GM12865 (cell line): Measurements from ENCODE around the gene C11orf54.
A peak's percentile ranks its signal among the peaks of the same experiment; 100 is the strongest.

ENCODE experiments used
- DNase-seq: peaks from one replicate; pipeline ENCODE4 v3.0.0; 2010; ENCODE audit warnings: low read depth
- H3K4me3 ChIP-seq: 2 replicates; pipeline ENCODE4 v1.5.1; 2011; ENCODE audit warnings: mild to moderate bottlenecking, low read depth, low read length, control low read depth
- TF ChIP-seq, protein P1 (sequence below): IDR thresholded peaks from 2 replicates; pipeline ENCODE4 v1.5.1; 2011; ENCODE audit warnings: low read length, control low read depth, low read depth, inconsistent platforms; ENCODE audit not compliant: insufficient read depth; ENCODE audit errors: missing control alignments

Gene C11orf54

DNA sequence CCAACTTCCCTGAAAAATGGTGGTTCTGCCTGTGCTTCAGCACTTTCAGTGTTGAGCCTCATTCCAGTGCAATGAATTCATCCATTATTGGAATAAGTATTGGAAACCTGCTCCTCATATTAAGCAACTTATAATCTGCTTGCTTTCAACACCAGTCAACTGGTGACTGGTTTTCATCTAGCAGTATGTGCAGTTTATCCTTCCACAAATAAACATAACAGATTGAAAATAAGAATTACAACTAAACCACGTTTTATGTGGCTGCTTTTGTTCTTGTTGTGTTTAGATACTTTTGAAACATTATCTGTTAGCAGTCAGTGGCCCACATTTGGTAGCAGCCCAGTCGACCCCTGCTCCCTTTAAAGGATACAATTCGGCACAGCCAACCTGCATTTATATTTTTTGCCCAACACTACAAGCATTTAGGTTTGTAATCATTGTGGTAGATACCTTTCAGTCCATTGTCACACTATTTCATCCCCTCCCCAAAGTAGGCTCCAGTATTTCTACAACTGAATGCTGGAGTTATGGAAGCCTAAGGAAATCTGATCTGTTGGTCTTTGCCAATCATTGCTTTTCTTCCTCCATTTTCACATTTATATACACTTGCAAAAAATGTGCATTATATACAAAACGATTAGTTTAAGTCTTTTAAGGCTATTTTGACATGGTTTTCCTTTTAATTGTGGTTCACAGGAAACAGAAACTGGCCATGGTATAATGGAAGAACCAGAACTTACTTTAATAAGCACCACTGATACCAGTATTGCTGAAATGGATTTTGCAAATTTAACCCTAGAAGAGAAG lies 13.3 kb upstream of the C11orf54 start:
- H3K4me3 ChIP-seq = no peak overlapping the region
- TF ChIP-seq, protein P1, sequence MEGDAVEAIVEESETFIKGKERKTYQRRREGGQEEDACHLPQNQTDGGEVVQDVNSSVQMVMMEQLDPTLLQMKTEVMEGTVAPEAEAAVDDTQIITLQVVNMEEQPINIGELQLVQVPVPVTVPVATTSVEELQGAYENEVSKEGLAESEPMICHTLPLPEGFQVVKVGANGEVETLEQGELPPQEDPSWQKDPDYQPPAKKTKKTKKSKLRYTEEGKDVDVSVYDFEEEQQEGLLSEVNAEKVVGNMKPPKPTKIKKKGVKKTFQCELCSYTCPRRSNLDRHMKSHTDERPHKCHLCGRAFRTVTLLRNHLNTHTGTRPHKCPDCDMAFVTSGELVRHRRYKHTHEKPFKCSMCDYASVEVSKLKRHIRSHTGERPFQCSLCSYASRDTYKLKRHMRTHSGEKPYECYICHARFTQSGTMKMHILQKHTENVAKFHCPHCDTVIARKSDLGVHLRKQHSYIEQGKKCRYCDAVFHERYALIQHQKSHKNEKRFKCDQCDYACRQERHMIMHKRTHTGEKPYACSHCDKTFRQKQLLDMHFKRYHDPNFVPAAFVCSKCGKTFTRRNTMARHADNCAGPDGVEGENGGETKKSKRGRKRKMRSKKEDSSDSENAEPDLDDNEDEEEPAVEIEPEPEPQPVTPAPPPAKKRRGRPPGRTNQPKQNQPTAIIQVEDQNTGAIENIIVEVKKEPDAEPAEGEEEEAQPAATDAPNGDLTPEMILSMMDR = no peak
- no peak for DNase-seq

DNA sequence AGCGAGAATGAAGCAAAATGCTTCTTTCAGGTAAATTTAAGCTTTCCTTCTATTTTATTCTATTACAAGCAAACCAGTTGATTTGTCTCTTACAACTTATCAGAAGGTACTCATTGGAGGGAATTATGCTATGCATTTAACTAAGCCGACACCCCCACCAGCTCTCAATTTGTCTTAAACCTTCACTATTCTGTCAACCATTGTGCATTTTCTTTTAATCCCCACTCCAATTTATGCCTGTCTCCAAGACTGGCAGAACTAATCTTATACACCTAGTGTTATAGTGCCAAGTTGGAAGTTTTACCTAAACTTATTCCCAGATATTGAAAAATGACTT lies 12.7 kb upstream of the C11orf54 start:
- no peak overlapping the region for H3K4me3 ChIP-seq
- peak; percentile 40 for DNase-seq
- TF ChIP-seq, protein P1 = no peak

DNA sequence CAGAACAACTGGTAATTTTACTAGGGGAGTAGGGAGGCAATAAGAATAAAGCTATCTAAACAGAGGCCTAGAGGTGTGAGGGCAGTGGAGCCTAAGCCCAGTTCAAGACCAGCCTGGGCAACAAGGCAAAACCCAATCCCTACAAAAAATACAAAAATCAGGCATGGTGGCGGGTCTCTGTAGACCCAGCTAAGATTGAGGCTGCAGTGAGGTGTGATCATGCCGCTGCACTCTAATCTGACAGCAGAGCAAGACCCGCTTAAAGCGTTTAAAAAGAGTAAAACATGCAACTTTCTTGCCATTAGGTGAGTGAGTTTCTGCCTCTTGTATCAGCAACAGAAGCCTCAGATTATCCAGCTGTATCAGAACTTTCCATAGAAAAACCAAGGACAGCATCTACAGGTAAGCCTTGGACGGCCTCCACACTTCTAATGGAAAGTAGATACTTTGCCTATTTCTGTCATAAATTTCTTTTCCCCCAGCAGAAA lies 12.3 kb upstream of the C11orf54 start:
- DNase-seq = peak; percentile 48
- TF ChIP-seq, protein P1 = no peak
- no peak overlapping the region for H3K4me3 ChIP-seq

DNA sequence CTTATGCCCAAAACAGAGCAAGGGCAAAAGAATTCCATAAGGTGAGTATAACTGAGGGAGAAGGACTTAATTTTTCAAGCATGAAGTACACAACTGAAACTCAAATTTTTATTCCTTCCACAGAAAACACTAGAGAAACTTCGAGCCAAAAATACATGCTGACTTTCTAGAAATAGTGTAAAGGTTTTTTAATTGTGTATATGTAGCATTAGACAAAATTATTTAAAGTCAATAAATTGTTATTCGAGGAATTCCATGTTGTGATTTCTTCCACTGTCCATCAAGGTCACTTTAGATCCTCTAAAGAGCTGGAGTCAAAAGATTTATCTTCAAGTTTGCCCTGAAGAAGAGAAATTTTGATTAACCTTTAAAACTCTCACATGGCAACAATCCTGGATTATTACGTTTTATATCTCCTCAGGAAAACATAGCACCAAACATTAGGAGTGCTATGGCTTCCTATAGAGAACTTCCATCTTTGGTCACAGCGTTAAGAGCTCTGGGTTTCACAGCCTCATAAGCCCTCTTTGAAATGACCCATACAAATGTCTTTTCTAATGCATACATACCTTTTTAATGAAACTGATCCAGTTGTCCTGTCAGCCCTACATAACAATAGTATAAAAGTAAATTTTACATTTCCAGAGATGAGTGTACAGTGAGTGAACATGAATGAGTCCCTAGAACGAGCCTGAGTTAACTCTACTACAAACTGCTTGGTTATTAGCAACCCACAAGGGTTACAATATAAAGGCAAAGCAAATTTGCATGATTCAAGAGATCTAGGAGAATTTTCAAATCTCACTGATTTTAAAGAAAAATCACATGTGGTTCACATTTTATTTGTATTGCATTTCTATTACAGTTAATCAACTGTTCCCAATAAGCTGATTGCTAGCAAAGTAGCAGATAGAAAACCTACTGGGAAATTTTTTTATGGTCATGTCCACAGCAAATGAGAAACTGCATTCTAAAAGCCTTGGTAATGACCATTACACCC lies 11.1 kb upstream of the C11orf54 start:
- DNase-seq = no peak
- TF ChIP-seq, protein P1 = no peak
- H3K4me3 ChIP-seq = no peak overlapping the region

DNA sequence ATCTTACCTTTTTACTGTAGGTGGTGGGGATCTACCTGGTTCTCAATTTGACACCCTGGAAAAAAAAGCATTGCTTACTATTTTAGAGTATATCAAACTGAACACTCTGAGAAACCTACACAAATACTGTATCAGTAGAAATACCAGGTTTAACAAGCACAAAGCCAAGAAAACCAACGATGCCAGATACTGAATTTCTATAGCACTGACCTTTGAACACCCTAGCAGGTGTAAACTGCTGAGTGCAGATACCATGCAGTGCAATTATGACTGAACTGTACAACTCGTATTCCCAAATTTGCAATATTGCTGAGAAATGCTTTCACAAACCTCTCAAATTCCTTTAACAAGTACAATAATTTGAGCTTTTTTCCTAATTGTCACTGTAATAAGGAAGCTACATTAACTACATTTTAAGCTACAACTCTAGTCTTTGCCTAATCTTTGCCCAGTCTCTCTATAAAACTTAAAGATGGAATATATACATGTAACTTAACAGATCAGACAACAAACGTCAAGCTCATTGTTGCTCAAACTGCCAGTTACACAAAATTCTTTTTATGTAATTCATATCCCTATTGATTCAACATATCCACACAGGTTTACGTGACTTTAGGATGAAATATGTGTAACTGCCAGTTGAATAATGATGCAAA lies 9.1 kb upstream of the C11orf54 start:
- H3K4me3 ChIP-seq = no peak overlapping the region
- no peak for DNase-seq
- TF ChIP-seq, protein P1 = no peak

DNA sequence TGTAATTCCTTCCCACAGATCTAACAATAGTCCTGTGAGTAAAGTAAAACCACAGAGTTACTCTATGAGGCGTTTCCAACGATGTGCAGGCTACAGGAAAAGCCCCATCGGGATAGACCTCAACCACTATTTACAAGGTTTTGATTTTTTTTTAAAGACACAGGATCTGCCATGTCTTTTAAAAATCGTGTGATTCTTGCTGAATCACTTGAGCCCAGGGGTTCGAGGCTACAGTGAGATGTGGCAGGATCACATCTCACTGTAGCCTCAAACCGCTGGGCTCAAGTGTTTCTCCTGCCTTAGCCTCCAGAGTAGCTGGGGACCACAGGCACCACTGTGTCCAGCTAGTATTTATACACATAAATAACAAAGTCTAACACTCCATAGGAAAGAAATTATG lies 8.0 kb upstream of the C11orf54 start:
- no peak for DNase-seq
- H3K4me3 ChIP-seq = no peak overlapping the region
- TF ChIP-seq, protein P1 = no peak
